Hippocampal formation (tissue), 2 donors: ENCODE data around the gene DQX1.
A peak's percentile ranks its signal among the peaks of the same experiment; 100 is the strongest.
"Not testable (repeated sequence)": the region's sequence is repeated elsewhere in the genome, so short reads cannot be mapped to it uniquely, and the experiment has no call there.

Experiments
- DNase-seq, 2 donors: peaks; one replicate each; lab custom pipeline; 2025; lab: John Stamatoyannopoulos, UW

The DQX1 gene

DNA sequence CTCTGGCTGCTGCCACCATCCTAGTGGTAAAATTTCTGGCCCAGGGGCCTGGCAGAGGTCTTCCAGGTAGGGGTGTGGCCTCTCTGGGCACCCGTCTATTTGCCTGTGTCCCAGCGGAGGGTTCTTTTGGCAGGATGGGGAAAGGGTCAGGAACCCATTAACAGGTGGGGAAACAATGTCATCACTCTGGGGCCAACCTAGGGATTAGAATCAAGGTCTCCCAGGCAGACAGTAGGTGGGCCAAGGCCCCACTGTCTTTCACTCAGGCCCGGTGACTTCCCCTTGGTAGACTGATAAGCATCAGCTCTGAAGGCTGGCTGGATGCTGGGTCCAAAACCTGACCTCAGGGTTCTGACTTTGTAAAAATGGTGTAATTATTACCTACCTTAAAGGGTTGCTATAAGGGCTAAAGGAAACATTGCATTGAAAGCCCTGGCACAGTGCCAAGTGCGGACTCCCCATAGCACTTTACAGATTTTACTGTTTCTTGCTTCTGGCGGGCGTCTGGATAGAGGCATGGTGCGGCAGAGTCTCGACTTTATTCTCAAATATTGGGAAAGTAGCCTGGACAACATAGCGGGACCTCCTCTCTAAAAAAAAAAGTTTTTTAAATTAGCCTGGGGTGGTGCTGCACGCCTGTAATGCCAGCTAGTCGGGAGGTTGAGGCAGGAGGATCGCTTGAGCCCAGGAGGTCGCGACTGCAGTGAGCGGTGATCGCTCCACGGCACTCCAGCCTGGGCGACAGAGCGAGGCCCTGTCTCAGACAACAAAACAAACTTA, 28.8 kb downstream of the DQX1 start:
- DNase-seq, result no peak

DNA sequence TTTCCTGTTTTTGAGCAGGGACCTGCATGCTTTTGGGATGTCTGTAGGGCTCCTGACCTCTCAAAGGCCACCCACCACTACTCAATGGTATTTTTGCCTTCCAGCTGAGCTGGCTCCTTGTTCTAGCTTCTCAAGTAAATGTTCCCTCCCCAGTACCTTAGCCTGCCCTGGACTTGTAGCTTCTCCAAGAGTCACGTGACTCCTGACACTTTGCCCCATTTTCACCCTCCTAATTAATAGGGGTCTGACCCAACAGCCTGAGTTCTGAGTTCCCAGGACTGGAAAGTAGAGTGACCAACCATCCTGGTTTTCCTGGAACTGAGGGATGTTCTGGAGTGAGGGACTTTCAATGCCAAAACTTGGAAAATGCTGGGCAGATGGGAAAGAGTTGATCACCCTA, 30.6 kb downstream of the DQX1 start:
- no peak for DNase-seq

DNA sequence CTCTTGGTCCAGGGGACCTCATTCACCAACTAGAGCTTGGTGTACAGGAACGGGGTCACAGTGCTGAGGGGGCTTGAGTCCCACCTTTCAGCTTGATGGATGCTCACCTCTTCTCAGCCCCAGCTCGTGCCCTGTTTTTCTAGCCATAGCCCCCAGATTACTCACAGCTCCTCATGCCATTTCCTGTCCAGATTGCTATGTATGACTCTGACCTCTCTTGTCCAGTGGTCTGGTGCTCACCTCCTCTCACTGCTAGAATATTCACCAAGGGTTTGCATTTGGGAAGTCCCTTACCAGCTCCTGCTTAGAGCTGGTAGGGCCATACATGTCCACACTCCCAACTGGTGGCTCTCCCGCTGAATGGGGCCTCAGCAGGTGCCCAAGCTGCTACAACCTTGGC, 32.5 kb downstream of the DQX1 start:
- no peak for DNase-seq

DNA sequence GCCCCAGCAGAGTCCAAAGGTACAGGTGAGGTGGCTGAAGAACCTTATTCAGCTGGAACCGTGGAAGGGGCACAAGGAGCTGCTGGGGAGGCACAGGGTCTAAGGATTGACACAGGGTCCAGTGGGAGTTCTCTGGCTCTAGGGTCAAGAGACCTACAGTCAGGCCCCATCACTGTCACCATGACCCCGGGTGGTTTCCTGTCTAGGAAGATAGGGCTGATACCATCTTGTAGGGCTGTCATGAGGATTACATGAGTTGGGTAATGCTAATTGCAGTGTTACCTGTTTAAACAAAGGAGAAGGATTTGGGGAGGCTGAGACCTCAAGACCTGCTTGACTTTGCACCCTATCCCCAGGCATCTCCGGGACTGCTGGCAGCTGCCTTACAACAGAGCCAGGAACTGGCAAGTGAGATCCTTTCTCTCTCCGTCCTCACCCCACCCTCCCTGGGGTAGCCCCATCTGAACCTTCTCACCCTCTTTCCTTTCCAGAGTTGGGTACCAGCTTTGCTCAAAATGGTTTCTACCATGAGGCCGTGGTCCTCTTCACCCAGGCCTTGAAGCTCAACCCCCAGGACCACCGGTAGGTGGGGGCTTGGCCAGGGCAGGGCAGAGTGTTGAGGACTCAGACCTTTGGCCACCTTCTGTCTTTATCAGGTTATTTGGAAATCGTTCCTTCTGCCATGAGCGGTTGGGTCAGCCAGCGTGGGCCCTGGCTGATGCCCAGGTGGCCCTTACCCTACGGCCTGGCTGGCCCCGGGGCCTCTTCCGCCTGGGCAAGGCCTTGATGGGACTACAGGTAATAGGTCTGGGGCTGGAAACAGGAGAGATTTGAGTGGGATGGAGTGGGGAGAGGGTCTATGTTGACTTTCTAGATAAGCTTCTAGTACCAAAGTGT, 34.1 kb downstream of the DQX1 start:
- DNase-seq, result no peak

DNA sequence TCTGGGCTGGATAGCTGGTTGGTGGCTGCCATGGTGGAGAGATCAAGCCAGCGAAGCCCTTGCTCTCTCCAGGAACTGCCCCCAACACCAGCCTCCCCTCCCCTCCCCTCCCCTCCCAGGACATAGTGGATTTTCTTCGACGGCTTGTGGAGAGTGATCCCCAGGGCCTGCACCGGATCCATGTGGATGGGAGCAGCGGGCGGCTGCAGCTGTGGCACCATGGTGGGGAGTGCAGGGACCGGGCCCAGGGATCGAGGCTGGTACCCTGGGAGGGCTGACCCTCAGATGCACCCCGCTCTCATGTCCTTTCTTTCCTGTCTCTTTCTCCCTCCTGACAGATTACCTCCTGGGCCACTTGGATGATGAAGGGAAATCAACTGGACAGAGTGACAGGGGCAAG, 36.1 kb downstream of the DQX1 start:
- DNase-seq, result no peak

DNA sequence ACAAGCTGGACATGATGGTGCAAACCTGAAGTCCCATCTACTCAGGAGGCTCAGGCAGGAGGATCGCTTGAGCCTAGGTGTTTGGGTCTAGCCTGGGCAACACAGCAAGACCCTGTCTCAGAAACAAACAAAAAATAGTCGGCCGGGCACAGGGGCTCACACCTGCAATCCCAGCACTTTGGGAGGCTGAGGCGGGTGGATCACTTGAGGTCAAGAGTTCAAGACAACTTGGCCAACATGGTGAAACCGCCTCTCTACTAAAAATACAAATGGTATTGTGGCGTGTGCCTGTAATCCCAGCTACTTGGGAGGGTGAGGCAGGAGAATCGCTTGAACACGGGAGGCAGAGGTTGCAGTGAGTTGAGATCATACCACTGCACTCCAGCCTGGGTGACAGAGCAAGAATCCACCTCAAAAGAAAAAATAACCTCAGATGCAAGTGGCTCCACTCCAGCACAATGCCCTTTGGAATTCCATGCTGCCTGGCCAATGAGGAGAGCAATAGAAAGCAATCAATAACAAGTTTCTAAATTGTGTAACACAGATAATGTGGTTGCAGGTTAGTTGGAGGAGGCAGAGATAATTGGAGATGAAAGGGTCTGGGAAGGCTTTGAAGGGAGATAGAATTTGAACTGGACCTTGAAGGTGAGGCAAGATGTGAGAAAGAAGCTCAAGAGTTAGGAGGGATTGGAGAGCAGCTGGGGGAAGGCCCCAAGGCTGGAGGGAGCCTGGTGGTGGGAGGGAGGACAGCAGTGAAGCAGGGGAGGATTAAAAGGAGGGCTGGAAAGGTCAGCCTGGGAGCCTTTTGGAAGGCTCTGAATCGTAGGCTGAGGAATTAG, 37.2 kb downstream of the DQX1 start:
- DNase-seq, result no peak

DNA sequence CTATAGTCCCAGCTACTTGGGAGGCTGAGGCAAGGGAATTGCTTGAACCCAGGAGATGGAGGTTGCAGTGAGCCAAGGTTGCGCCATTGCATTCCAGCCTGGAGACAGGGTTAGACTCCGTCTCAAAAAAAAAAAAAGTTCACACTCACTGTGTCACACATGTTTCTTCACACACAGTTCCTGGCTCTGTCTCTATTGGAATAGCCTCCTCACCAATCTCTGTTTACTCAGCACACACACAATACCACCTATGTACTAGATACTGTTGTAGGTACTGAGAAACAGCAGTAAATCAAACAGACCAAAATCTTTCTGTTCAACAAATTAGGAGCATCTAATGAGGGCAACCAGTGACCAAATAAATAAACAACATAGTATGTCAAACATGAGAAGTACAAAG, 39.9 kb downstream of the DQX1 start:
- no peak for DNase-seq

DNA sequence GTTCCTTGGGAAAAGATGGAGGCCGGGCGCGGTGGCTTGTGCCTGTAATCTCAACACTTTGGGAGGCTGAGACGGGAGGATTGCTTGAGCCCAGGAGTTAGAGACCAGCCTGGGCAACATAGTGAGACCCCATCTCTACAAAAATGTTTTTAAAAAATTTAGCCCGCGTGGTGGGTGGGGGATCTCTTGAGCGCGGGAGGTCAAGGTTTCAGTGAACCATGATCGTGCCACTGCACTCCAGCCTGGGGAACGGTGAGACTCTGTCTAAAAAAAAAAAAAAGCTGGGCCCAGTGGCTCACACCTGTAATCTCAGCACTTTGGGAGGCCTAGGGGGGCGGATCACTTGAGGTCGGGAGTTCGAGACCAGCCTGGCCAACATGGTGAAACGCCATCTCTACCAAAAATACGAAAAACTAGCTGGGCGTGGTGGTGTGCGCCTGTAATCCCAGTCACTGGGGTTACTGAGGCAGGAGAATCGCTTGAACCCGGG, 42.3 kb downstream of the DQX1 start:
- not testable (repeated sequence) for DNase-seq

DNA sequence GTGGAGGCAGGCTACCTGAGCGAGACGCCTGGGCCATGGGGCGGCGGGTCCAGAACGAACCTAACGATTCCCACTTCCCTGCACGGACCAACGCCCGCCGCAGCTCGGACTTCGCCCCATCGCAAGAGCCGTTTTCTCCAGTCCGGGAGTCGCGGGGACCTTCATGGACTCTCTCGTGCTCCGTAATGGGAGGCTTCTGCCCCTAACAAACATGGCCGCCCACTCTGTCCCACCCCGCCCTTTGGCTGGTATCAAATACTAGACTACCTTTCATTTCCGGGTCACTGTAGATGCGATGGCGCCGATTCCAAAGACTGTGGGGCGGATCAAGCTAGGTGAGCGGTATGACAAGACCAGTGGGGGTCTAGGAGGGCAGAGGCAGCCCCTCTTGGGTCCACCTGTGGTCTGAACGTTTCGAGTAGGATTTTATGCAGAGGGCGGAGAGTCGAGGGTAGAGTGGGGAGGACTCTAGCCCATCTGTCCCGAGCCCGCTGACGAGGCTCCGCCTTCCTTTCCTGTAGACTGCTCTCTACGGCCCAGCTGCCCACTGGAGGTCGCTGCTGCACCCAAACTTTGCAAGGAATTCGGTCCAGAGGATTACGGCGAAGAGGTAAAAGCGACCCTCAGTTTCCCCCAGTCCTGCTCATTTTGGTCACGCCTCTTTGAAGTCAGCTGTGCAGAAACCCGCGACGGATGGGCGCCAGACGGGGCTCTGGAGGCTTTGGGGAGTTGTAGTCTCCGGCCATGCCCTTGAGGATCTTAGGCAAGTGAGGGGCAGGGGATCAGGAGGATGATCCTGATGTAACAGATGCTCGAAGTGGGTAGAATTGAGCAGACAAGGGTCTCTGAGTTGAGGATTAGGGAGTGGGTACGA, 43.0 kb downstream of the DQX1 start, which contains the start of the genes CCDC142 and TTC31:
CCDC142 (minus strand) TSS at position 198 of the 874 bp plus-strand sequence; CDS start at position 37, 161 bp downstream.
TTC31 (plus strand) TSS at position 281 of the 874 bp plus-strand sequence; CDS start at position 296, 15 bp downstream.
- peak; percentile 94 to 98 for DNase-seq

DNA sequence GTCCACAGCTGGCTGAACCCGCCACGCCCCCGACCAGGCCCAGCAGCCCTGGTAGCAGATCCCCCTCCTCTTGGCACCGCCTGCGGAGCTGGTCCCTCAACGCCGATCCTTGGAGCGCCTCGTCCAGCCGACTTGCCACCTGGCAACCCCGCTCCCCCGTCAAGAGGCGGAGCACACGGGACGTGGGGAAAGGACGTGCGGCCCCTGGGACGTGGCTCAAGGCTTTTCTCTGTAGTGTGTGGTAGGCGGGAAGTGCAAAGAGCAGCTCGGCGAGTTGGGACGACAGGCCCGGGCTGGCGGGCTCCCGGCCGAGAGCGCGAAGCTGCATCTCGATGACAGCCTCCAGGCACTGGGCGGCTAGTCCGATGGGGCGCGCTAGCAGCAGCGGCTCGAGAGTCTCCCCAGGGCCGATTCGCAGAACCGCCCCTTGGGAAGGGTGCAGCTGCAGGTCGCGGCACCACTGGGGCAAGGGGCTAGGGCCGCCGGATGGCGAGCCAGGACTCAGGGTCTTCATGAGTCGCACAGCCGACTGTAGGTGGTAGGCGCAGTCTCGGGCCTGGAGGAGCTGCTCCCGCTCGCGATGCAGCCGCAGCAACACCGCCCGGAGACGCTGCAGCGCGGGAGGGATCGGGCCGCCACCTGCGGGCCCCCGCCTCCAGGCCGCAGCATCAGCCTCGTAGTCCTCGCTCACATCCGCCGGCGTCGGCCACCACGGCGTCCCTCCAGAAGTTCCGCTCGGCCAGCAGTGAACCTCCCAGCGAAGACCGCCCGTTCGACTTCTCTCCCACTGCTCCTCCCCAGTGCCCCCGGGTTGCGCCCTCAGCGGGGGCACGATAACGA, 43.9 kb downstream of the DQX1 start:
- DNase-seq, result no peak

DNA sequence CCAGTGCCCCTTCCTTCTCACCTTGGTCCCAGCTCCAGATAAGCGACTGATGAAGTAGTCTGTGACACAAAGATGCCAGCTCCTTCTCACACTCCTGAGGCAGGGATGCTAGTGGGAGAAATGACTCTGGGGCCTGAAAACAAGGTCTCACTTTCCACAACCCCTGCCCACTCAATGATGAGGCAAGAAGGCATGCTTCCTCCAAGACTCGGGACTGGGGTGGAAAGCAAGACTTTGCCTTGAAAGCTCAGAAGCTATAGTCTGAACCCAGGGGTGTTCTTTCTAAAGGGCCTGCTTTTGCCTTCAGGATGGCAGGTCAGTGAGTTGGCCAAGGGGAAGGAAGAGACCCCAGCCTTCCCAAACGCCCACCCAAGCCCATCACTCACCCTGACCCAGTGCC, 44.6 kb downstream of the DQX1 start:
- no peak for DNase-seq

DNA sequence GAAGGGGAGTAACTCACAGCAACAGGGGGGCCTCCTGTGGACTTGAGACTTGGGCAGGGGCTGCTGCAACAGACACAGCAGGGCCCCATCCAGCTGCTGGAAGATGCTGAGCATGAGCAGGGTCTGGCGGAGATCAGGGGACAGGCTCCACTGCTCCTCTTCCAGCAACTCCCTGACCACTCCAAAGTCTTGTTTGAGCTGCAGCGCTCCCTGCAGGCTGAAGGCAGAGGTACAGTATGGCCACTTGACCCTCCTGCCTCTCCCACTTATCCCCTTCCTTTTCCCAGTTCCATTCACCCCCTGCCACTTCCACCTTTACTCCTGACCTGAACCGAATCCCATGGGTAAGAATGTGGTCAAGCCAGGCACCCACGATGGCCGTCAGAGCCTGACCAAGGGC, 51.1 kb downstream of the DQX1 start:
- DNase-seq, result no peak

DNA sequence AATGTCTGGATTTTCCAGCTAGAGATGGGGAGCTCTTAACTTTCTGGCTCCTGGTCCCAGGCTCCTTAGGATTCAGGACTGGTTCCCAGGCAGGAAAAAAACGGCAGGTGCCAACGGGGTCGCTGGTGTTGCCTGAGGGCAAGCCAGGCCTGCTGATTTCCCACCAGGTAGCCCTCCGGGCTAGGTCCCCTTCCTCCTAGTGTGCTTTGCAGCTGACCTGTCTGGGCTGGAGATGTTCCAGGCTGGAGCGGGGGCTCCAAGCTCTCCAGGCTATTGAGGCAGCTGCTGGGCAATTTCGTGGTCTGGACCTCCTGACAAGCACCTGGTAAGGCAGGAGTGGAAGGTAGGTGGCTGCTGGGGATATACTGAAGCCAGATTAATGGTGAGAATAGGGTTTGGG, 51.5 kb downstream of the DQX1 start:
- DNase-seq, result no peak

DNA sequence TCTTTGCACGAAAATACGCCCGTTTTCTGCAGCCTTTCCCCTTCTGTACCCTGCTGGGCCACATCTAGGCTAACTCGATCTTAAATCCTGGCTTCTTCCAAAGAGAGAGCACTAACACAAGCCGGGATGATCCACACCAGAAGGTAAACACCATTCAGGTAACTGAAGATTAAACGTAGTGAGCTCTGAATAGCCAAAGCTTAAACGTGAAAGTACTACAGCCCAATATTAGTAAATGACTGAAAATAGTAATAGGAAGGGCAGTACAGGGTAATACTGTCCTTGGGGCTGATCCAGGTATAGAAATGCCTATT, 53.1 kb downstream of the DQX1 start:
- no peak for DNase-seq

DNA sequence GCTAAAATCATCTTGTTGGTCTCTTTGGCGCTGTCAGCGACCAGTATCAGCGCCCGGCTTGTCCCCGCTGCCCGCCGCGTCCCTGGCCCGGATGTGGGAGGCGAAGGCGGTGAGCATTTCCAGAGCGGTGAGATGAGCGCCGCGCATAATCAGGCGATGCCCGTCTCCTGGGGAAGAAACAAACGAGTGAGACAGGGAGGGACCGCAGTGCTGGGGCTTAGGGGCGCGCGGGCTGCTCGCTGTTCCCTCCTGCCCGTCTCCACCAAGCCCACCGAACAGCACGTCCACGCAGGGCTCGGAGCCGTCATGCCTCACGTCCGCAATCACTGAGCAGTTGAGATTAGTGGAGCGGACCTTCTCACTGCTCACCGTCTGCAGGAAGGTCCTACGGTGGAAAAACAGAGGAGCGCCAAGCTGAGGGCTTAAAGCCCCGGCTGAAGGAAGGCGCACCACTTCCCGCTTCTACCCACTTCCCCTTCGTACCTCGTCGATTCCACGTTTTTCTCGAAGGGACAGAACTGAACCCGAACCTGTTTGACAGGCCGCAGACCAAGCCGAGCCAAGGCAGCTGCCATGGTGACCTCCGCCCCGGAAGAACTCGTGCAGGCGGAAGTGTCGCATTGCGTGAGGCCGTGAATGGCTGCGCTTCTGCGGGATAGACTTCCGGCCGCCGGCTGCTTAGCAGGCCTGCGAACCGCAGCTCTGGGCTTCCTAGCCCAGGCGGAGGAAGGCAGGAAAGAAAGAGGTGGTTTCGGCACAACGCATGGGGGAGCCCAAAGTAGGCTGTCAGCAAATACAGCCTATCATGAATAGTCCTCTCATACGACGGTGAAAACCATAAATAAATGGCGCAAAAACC, 53.7 kb downstream of the DQX1 start, which contains the start of gene MRPL53:
MRPL53 (minus strand) TSS at position 595 of the 859 bp plus-strand sequence; CDS start at position 575, 20 bp downstream.
- peak; percentile 85 to 90 for DNase-seq

DNA sequence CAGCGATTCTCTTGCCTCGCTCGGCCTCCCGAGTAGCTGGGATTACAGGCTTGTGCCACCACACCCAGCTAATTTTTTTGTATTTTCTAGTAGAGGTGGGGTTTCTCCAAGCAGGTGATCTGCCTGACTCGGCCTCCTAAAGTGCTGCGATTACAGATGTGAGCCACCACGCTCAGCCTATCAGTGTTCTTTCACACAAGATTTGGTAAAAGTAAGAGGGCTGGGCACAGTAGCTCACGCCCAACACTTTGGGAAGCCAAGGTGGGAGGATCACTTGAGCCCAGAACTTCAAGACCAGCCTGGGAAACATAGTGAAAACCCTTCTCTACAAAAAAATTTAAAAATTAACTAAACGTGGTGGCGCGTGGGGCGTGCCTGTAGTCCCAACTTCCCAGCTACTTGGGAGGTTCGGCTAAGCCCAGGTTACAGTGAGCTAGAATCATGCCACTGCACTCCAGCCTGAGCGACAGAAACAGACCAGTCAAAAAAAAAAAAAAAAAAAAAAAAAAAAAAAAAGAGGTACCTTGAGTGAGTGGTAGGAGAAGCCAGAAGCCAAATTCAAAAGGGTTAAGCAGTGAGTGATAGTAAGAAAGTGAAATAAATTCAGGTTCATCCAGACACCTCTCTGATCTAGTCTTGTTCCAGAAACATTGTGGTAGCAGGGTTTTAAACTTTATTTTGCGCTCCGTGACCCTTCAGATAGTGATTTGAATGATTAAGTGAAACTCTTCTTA, 54.5 kb downstream of the DQX1 start:
- no peak for DNase-seq

DNA sequence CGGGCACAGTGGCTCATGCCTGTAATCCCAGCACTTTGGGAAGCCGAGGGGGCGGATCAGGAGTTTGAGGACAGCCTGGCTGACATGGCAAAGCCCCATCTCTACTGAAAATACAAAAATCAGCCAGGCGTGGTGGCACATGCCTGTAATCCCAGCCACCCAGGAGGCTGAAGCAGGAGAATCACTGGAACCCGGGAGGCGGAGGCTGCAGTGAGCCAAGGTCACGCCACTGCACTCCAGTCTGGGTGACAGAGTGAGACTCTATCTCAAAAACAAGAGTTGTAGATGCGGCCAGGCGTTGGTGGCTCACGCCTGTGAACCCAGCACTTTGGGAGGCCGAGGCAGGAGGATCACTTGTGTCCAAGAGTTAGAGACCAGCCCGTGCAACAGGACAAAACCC, 55.3 kb downstream of the DQX1 start:
- not testable (repeated sequence) for DNase-seq
